Natural killer cell (primary cell): ENCODE measurements around the gene RSRC2. TPM values are rescaled to one million over a fixed set of nuclear protein-coding genes. Genes with fewer than 3 reads are reported as not detected.
A peak's percentile ranks its signal among the peaks of the same experiment; 100 is the strongest.

Source experiments
- ATAC-seq, 3 donors: fragments of 150-1000 bp in 2 of 3; fragments of 200-7000 bp in 1 of 3; cut with Tn5 transposase; 1 replicate in 1 of 3; 2 replicates in 2 of 3; pipeline ENCODE4 v1.10.0; 2021; ENCODE audit warnings: mild to moderate bottlenecking in 2 of 3, moderate library complexity in 2 of 3
- DNase-seq, 2 donors: peaks; one replicate each; pipeline versions ENCODE4 v3.0.0 to v3.0.0-alpha.2; 2013 to 2021; ENCODE audit warnings: mixed read lengths in 1 of 2
- H3K27ac ChIP-seq: one replicate; pipeline ENCODE4 v1.5.1; 2013; ENCODE audit warnings: mild to moderate bottlenecking, low read length
- H3K27me3 ChIP-seq: one replicate; pipeline ENCODE4 v1.6.1; 2013; ENCODE audit warnings: low read length; ENCODE audit not compliant: control insufficient read depth, insufficient read depth
- H3K36me3 ChIP-seq: one replicate; pipeline ENCODE4 v1.6.1; 2013; ENCODE audit warnings: low read length; ENCODE audit not compliant: control insufficient read depth, insufficient read depth
- H3K4me1 ChIP-seq: one replicate; pipeline ENCODE4 v1.6.1; 2013; ENCODE audit warnings: low read length; ENCODE audit not compliant: control insufficient read depth, insufficient read depth
- H3K4me3 ChIP-seq: one replicate; pipeline ENCODE4 v1.5.1; 2013; ENCODE audit warnings: low read length
- H3K9me3 ChIP-seq: one replicate; pipeline ENCODE4 v1.6.1; 2013; ENCODE audit warnings: low read length; ENCODE audit not compliant: control insufficient read depth, insufficient read depth
- H3K27ac Mint-ChIP-seq, 2 donors: one replicate each; pipeline ENCODE4 v1.8.0; 2022; ENCODE audit warnings: mild to moderate bottlenecking in 2 of 2, mixed read lengths in 2 of 2, moderate library complexity in 1 of 2
- H3K27me3 Mint-ChIP-seq, 2 donors: one replicate each; pipeline ENCODE4 v1.8.0; 2022; ENCODE audit warnings: low read depth in 2 of 2, mixed read lengths in 2 of 2
- H3K36me3 Mint-ChIP-seq: one replicate; pipeline ENCODE4 v1.8.0; 2022; ENCODE audit warnings: mixed read lengths
- H3K4me1 Mint-ChIP-seq, 2 donors: one replicate each; pipeline ENCODE4 v1.8.0; 2022; ENCODE audit warnings: mixed read lengths in 2 of 2
- H3K4me3 Mint-ChIP-seq: one replicate; pipeline ENCODE4 v1.8.0; 2022; ENCODE audit warnings: mild to moderate bottlenecking, moderate library complexity, mixed read lengths
- H3K9me3 Mint-ChIP-seq, 2 donors: one replicate each; pipeline ENCODE4 v1.8.0; 2022; ENCODE audit warnings: mixed read lengths in 2 of 2
- WGBS: methylation state at CpG from one replicate; pipeline ENCODE4 v1.1.7; 2013; ENCODE audit warnings: missing lambda C conversion rate; ENCODE audit not compliant: insufficient coverage; 5-methylcytosine and 5-hydroxymethylcytosine counted together
- intact Hi-C: fragments of 100-400 bp; cut with micrococcal nuclease; formaldehyde crosslinking; loops from one replicate; pipeline ENCODE4 v1.14.2; 2022
- total RNA-seq, 4 donors: library from RNA; stranded (reverse); fragments of 120-200 nt in 1 of 4; gene quantifications; one replicate each; pipeline versions ENCODE4 v1.2.3 to v1.2.4, GENCODE V29; 2013 to 2022
- TF ChIP-seq, protein P1 (sequence below): fragments of 200-600 bp; IDR thresholded peaks from one replicate; pipeline ENCODE4 v1.8.0; 2022; ENCODE audit warnings: antibody characterized with exemption

RSRC2 gene
- total RNA-seq, 3 donors from 2014 or later (not counting 1 experiment from before 2014, with no cell fraction given) = 252 to 310 (median 266) TPM

DNA sequence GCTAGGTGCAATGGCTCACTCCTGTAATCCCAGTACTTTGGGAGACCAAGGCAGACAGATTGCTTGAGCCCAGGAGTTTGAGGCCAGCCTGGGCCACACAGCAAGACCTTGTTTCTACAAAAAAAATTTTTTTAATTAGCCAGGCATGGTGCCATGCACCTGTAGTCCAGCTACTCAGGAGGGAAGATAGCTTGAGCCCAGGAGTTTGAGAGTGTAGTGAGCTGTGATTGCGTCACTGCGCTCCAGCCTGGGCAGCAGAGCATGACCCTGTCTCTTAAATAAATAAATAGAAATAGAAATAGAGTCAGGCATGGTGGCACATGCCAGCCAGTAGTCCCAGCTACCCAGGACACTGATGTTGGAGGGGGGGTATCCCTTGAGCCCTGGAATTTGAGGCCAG, 67.5 kb downstream of the RSRC2 start:
- no peak for ATAC-seq
- Mint-ChIP-seq H3K27me3 (no peaks in the 10 kb centered on the region), H3K36me3 (no peaks in the 10 kb centered on the region), H3K4me3 (no peak overlapping the region), H3K4me1 (peaks cover under 1% of the 10 kb centered on the region in 2 donors), H3K27ac (no peak overlapping the region), H3K9me3 (no peaks in the 10 kb centered on the region)
- intact Hi-C loops = no loop called here
- Histone ChIP-seq H3K4me1 (peaks cover 2% of the 10 kb centered on the region), H3K36me3 (no peaks in the 10 kb centered on the region), H3K27me3 (no peaks in the 10 kb centered on the region), H3K4me3 (no peak overlapping the region), H3K27ac (no peak overlapping the region), H3K9me3 (no peaks in the 10 kb centered on the region)
- TF ChIP-seq, protein P1, sequence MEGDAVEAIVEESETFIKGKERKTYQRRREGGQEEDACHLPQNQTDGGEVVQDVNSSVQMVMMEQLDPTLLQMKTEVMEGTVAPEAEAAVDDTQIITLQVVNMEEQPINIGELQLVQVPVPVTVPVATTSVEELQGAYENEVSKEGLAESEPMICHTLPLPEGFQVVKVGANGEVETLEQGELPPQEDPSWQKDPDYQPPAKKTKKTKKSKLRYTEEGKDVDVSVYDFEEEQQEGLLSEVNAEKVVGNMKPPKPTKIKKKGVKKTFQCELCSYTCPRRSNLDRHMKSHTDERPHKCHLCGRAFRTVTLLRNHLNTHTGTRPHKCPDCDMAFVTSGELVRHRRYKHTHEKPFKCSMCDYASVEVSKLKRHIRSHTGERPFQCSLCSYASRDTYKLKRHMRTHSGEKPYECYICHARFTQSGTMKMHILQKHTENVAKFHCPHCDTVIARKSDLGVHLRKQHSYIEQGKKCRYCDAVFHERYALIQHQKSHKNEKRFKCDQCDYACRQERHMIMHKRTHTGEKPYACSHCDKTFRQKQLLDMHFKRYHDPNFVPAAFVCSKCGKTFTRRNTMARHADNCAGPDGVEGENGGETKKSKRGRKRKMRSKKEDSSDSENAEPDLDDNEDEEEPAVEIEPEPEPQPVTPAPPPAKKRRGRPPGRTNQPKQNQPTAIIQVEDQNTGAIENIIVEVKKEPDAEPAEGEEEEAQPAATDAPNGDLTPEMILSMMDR = no peak
- no peak for DNase-seq
- WGBS = 100% methylated on average over 1 of the region's 2 CpGs

DNA sequence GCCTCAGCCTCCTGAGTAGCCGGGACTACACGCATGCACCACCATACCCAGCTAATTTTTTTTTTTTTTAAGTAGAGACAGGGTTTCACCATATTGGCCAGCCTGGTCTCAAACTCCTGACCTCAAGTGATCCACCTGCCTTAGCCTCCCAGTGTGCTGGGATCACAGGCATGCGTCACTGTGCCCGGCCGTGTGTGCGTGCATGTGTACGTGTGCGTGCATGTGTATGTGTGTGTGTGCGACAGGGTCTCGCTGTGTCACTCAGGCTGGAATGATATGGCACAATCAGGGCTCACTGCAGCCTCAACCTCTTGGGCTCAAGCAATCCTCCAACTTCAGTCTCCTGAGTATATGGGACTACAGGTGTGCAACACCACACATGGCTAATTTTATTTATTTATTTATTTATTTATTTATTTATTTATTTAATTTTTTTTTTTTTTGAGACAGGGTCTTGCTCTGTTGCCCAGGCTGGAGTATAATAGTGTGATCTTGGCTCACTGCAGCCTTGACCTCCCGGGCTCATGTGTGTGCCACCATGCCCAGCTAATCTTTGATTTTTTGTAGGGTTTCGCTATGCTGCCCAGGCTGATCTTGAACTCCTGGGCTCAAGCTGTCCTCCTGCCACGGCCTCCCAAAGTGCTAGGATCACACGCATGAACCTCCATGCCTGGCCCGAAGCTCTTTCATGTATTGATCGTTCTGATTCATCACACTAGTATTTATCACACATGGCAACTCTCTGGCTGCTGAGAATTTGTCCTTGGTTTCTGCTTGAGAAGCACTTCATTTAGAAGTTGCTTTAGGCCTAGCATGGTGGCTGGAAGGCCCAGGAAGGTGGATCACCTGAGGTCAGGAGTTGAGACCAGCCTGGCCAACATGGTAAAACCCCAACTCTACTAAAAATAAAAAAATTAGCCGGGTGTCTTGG, 68.4 kb downstream of the RSRC2 start:
- WGBS = 91% methylated on average over 17 of the region's 17 CpGs
- DNase-seq (no peak), ATAC-seq (no peak)
- no peaks in the 10 kb centered on the region for H3K9me3 Mint-ChIP-seq
- no peaks in the 10 kb centered on the region for H3K27me3 ChIP-seq
- H3K36me3 Mint-ChIP-seq = no peaks in the 10 kb centered on the region
- no peak overlapping the region for H3K4me3 ChIP-seq
- no peak overlapping the region for H3K27ac ChIP-seq
- H3K4me1 Mint-ChIP-seq = peaks cover 9% of the 10 kb centered on the region in 2 donors
- H3K4me3 Mint-ChIP-seq = no peak overlapping the region
- TF ChIP-seq, protein P1 = no peak
- no peaks in the 10 kb centered on the region for H3K36me3 ChIP-seq
- no peaks in the 10 kb centered on the region for H3K9me3 ChIP-seq
- intact Hi-C loops = no loop called here
- H3K4me1 ChIP-seq = peaks cover 10% of the 10 kb centered on the region
- peak overlapping the region in 1 of 2 donors; percentile 72 for H3K27ac Mint-ChIP-seq
- H3K27me3 Mint-ChIP-seq = no peaks in the 10 kb centered on the region

DNA sequence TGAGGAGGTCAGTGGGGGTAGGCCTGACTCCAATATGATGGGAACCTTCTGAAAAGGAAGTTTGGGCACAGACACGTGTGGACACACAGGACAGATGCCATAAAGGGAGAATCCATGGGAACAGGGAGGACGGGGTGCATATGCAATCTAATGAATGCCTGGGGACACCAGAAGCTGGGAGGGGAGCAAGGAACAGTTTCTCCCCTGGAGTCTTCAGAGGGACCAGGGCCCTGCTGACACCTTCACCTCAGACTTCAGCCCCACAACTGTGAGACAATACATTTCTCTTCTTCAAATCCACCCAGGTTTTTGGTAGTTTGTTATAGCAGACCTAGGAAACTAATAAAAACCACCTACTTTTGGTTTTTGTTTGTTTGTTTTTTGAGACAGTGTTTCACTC, 69.1 kb downstream of the RSRC2 start:
- no peak for ATAC-seq
- no peaks in the 10 kb centered on the region for H3K9me3 ChIP-seq
- no peaks in the 10 kb centered on the region for H3K9me3 Mint-ChIP-seq
- TF ChIP-seq, protein P1 = no peak
- H3K36me3 ChIP-seq = no peaks in the 10 kb centered on the region
- WGBS = 88% methylated on average over 2 of the region's 2 CpGs
- peaks cover 17% of the 10 kb centered on the region for H3K4me1 ChIP-seq
- H3K27ac ChIP-seq = no peak overlapping the region
- no peak overlapping the region for H3K4me3 ChIP-seq
- H3K36me3 Mint-ChIP-seq = no peaks in the 10 kb centered on the region
- DNase-seq = no peak
- H3K4me3 Mint-ChIP-seq = no peak overlapping the region
- peaks cover 16% of the 10 kb centered on the region in 2 donors for H3K4me1 Mint-ChIP-seq
- intact Hi-C loops = no loop called here
- no peaks in the 10 kb centered on the region for H3K27me3 Mint-ChIP-seq
- no peaks in the 10 kb centered on the region for H3K27me3 ChIP-seq
- peak overlapping the region in 1 of 2 donors; percentile 72 for H3K27ac Mint-ChIP-seq
